SW 1271 (cell line): ENCODE results near the gene SHMT2.

Experiments used
- DNase-seq, 2 experiments: peaks; one replicate each; lab custom pipeline; 2025; lab: John Stamatoyannopoulos, UW

SHMT2 gene

GRCh38 chr12:57240066-57240921 lies 10.8 kb downstream of the SHMT2 start:
- DNase-seq: no peak

- DNase-seq: no peak
These were observed 11.5 kb downstream of the SHMT2 start for GRCh38 chr12:57240926-57241401.

- DNase-seq: no peak
These were observed 12.1 kb downstream of the SHMT2 start for GRCh38 chr12:57241402-57242310.

GRCh38 chr12:57242329-57242690 lies 12.8 kb downstream of the SHMT2 start:
- DNase-seq: no peak

GRCh38 chr12:57242691-57243454 lies 13.4 kb downstream of the SHMT2 start:
- no peak for DNase-seq

GRCh38 chr12:57243521-57244311 lies 14.2 kb downstream of the SHMT2 start:
- DNase-seq: no peak

GRCh38 chr12:57244312-57244696 lies 14.8 kb downstream of the SHMT2 start:
- no peak for DNase-seq

- no peak for DNase-seq
These were observed 17.5 kb downstream of the SHMT2 start for GRCh38 chr12:57247041-57247440.

GRCh38 chr12:57248934-57249742 lies 19.6 kb downstream of the SHMT2 start:
- DNase-seq: no peak

GRCh38 chr12:57250541-57250940 lies 21.0 kb downstream of the SHMT2 start:
- DNase-seq: no peak

GRCh38 chr12:57250956-57251355 lies 21.4 kb downstream of the SHMT2 start, which contains the start of gene STAC3:
STAC3 (minus strand) TSS chr12:57251187; CDS start chr12:57249636, 1,551 bp downstream.
- DNase-seq: no peak

- no peak for DNase-seq
These were observed 25.2 kb downstream of the SHMT2 start for GRCh38 chr12:57254506-57255280.

GRCh38 chr12:57255916-57256315 lies 26.4 kb downstream of the SHMT2 start:
- no peak for DNase-seq

- DNase-seq: no peak
These were observed 29.8 kb downstream of the SHMT2 start for GRCh38 chr12:57258977-57259970.

GRCh38 chr12:57260366-57260765 lies 30.9 kb downstream of the SHMT2 start:
- DNase-seq: no peak

- no peak for DNase-seq
These were observed 31.9 kb downstream of the SHMT2 start for GRCh38 chr12:57261428-57261865.

- DNase-seq: no peak
These were observed 32.8 kb downstream of the SHMT2 start for GRCh38 chr12:57262126-57262822.

GRCh38 chr12:57263096-57263495 lies 33.6 kb downstream of the SHMT2 start:
- no peak for DNase-seq
